GM23248 (cell line): ENCODE results near the gene HBQ1. TPM values are rescaled to one million over a fixed set of nuclear protein-coding genes. Genes with fewer than 3 reads are reported as not detected.
"Not testable (repeated sequence)": the region's sequence is repeated elsewhere in the genome, so short reads cannot be mapped to it uniquely, and the experiment has no call there.

Source experiments
- DNase-seq: peaks from one replicate; pipeline ENCODE4 v3.0.0-alpha.2; 2015
- H2AFZ ChIP-seq: fragments of 200-600 bp; sonication (generic); 2 replicates; pipeline ENCODE4 v1.6.1; 2016; ENCODE audit warnings: antibody characterized with exemption
- H3F3A ChIP-seq: fragments of 200-600 bp; sonication (generic); 2 replicates; pipeline ENCODE4 v1.6.1; 2016; ENCODE audit warnings: mild to moderate bottlenecking, antibody characterized with exemption, mixed run types; ENCODE audit not compliant: insufficient read depth
- H3K27ac ChIP-seq: fragments of 200-600 bp; sonication (generic); 2 replicates; pipeline ENCODE4 v1.5.1; 2016; ENCODE audit warnings: mild to moderate bottlenecking
- H3K27me3 ChIP-seq: fragments of 200-600 bp; sonication (generic); replicated peaks from 2 replicates; pipeline ENCODE4 v1.6.1; 2016; ENCODE audit warnings: mild to moderate bottlenecking; ENCODE audit not compliant: insufficient read depth
- H3K36me3 ChIP-seq: fragments of 200-600 bp; sonication (generic); 2 replicates; pipeline ENCODE4 v1.6.1; 2016; ENCODE audit warnings: low read depth, mild to moderate bottlenecking
- H3K4me1 ChIP-seq: fragments of 200-600 bp; sonication (generic); 2 replicates; pipeline ENCODE4 v1.6.1; 2016; ENCODE audit warnings: mild to moderate bottlenecking; ENCODE audit not compliant: insufficient read depth
- H3K4me2 ChIP-seq: fragments of 200-600 bp; sonication (generic); one replicate; pipeline ENCODE4 v1.6.1; 2016; ENCODE audit warnings: mild to moderate bottlenecking; ENCODE audit not compliant: unreplicated experiment
- H3K4me3 ChIP-seq: fragments of 200-600 bp; sonication (generic); 2 replicates; pipeline ENCODE4 v1.5.1; 2016; ENCODE audit warnings: mild to moderate bottlenecking
- H3K79me2 ChIP-seq: fragments of 200-600 bp; sonication (generic); 2 replicates; pipeline ENCODE4 v1.6.1; 2016; ENCODE audit warnings: mild to moderate bottlenecking; ENCODE audit not compliant: insufficient read depth
- H3K9ac ChIP-seq: fragments of 200-600 bp; sonication (generic); 2 replicates; pipeline ENCODE4 v1.6.1; 2016; ENCODE audit warnings: mild to moderate bottlenecking
- H3K9me2 ChIP-seq: fragments of 200-600 bp; sonication (generic); 2 replicates; pipeline ENCODE4 v1.6.1; 2016; ENCODE audit warnings: mixed run types, mild to moderate bottlenecking, moderate library complexity; ENCODE audit not compliant: insufficient read depth
- H3K9me3 ChIP-seq: fragments of 200-600 bp; sonication (generic); one replicate; pipeline ENCODE4 v1.6.1; 2017; ENCODE audit warnings: low read depth
- H4K20me1 ChIP-seq: fragments of 200-600 bp; sonication (generic); 2 replicates; pipeline ENCODE4 v1.6.0; 2016; ENCODE audit not compliant: insufficient read depth
- EZH2 ChIP-seq: fragments of 200-600 bp; sonication (generic); IDR thresholded peaks from 2 replicates; pipeline ENCODE4 v1.6.1; 2018; ENCODE audit warnings: antibody characterized with exemption, mild to moderate bottlenecking; ENCODE audit not compliant: insufficient read depth, poor library complexity, severe bottlenecking
- EZH2phosphoT487 ChIP-seq: fragments of 200-600 bp; sonication (generic); IDR thresholded peaks from 2 replicates; pipeline ENCODE4 v1.6.1; 2018; ENCODE audit warnings: antibody characterized with exemption, moderate library complexity, mild to moderate bottlenecking, low read depth; ENCODE audit not compliant: insufficient read depth
- WGBS, 2 experiments: methylation state at CpG; one replicate each; pipeline ENCODE4 v1.1.6; 2015 to 2017; ENCODE audit warnings: low lambda C conversion rate in 2 of 2, low coverage in 1 of 2; ENCODE audit errors: missing lambda C conversion rate in 2 of 2; 5-methylcytosine and 5-hydroxymethylcytosine counted together
- in situ Hi-C: fragments of 300-500 bp; cut with MboI; formaldehyde crosslinking; loops from 2 replicates; pipeline ENCODE4 v1.15.0; 2020
- polyA plus RNA-seq: library from polyadenylated mRNA; unstranded; fragments of >200 nt; fragmentation: Nextera tagmentation; extraction: Ambion mirVana; gene quantifications from 2 replicates; pipeline ENCODE4 v1.2.1, GENCODE V29; 2016
- total RNA-seq: library from RNA; depleted of rRNA; stranded (reverse); fragments of >200 nt; shearing (Covaris generic); gene quantifications from 2 replicates; pipeline ENCODE4 v1.2.3, GENCODE V29; 2014

HBQ1 gene
- total and polyA plus RNA-seq, 2 experiments from 2014 or later: not detected

GRCh38 chr16:162271-162991, 17.8 kb upstream of the HBQ1 start:
- Histone ChIP-seq H4K20me1 (no peaks in the 10 kb centered on the region), H3K36me3 (no peaks in the 10 kb centered on the region), H3K27ac (no peak overlapping the region), H3K9ac (no peak overlapping the region), H3K9me3 (no peaks in the 10 kb centered on the region), H3F3A (no peaks in the 10 kb centered on the region), H3K4me1 (no peaks in the 10 kb centered on the region), H2AFZ (no peak overlapping the region), H3K79me2 (no peaks in the 10 kb centered on the region), H3K9me2 (no peaks in the 10 kb centered on the region), H3K27me3 (peaks cover 30% of the 10 kb centered on the region), H3K4me3 (no peak overlapping the region), H3K4me2 (no peak overlapping the region)
- DNase-seq: no peak
- no peak for TF ChIP-seq EZH2phosphoT487
- no peak for TF ChIP-seq EZH2
- 91% methylated on average over 13 of the region's 13 CpGs for WGBS, 2 experiments
- in situ Hi-C loops: no loop called here

GRCh38 chr16:163139-163538, 17.1 kb upstream of the HBQ1 start:
- 88 to 94% methylated on average over 3 to 10 of the region's 10 CpGs for WGBS, 2 experiments
- H3K36me3 ChIP-seq, DNase-seq, H3K4me1 ChIP-seq, H3K9me2 ChIP-seq, in situ Hi-C loops, H3K79me2 ChIP-seq, H3F3A ChIP-seq, H3K4me2 ChIP-seq, H3K4me3 ChIP-seq, H2AFZ ChIP-seq, H4K20me1 ChIP-seq, H3K9ac ChIP-seq, H3K27ac ChIP-seq, H3K9me3 ChIP-seq: not testable (repeated sequence)
- peaks cover 31% of the 10 kb centered on the region for H3K27me3 ChIP-seq

- DNase-seq, H4K20me1 ChIP-seq, H3K36me3 ChIP-seq, H3K79me2 ChIP-seq, H2AFZ ChIP-seq, H3K9ac ChIP-seq, H3K4me3 ChIP-seq, H3K9me3 ChIP-seq, H3K4me2 ChIP-seq, H3K4me1 ChIP-seq, H3F3A ChIP-seq, in situ Hi-C loops, H3K27ac ChIP-seq, H3K9me2 ChIP-seq: not testable (repeated sequence)
- peaks cover 36% of the 10 kb centered on the region for H3K27me3 ChIP-seq
- WGBS, 2 experiments: 6% methylated on average over 2 of the region's 3 CpGs; no CpG with 5 or more reads in 1 of the 2 experiments
These were observed 16.6 kb upstream of the HBQ1 start for GRCh38 chr16:163696-164095.

GRCh38 chr16:164134-164823, 16.0 kb upstream of the HBQ1 start:
- H2AFZ ChIP-seq, H3F3A ChIP-seq, H3K36me3 ChIP-seq, in situ Hi-C loops, DNase-seq, H4K20me1 ChIP-seq, H3K27ac ChIP-seq, H3K4me2 ChIP-seq, H3K4me1 ChIP-seq, H3K4me3 ChIP-seq, H3K9ac ChIP-seq, H3K9me3 ChIP-seq, H3K9me2 ChIP-seq, H3K79me2 ChIP-seq: not testable (repeated sequence)
- peaks cover 37% of the 10 kb centered on the region for H3K27me3 ChIP-seq
- WGBS, 2 experiments: no CpG with 5 or more reads among the region's 80 CpGs
